Nephron progenitor cell (in vitro differentiated cells): ENCODE measurements around the gene EXOC3L1.
A peak's percentile ranks its signal among the peaks of the same experiment; 100 is the strongest.

Source experiments
- DNase-seq: peaks from one replicate; pipeline ENCODE4 v3.0.0; 2021
- H3K27ac Mint-ChIP-seq: 2 replicates; pipeline ENCODE4 v1.8.0; 2021; ENCODE audit warnings: mild to moderate bottlenecking, moderate library complexity, mixed read lengths
- H3K27me3 Mint-ChIP-seq: 2 replicates; pipeline ENCODE4 v1.8.0; 2021; ENCODE audit warnings: mild to moderate bottlenecking, low read depth, mixed read lengths; ENCODE audit not compliant: poor library complexity
- H3K36me3 Mint-ChIP-seq: 2 replicates; pipeline ENCODE4 v1.8.0; 2021; ENCODE audit warnings: low read depth, mixed read lengths
- H3K4me1 Mint-ChIP-seq: 2 replicates; pipeline ENCODE4 v1.8.0; 2021; ENCODE audit warnings: mixed read lengths
- H3K4me3 Mint-ChIP-seq: 2 replicates; pipeline ENCODE4 v1.8.0; 2021; ENCODE audit warnings: mild to moderate bottlenecking, moderate library complexity, mixed read lengths
- H3K9me3 Mint-ChIP-seq: 2 replicates; pipeline ENCODE4 v1.8.0; 2021; ENCODE audit warnings: mild to moderate bottlenecking, moderate library complexity, mixed read lengths
- TF ChIP-seq, protein P1 (sequence below): fragments of 200-600 bp; sonication (generic); IDR thresholded peaks from 2 replicates; pipeline ENCODE4 v1.5.0; 2021; ENCODE audit warnings: antibody characterized with exemption

Gene EXOC3L1

DNA sequence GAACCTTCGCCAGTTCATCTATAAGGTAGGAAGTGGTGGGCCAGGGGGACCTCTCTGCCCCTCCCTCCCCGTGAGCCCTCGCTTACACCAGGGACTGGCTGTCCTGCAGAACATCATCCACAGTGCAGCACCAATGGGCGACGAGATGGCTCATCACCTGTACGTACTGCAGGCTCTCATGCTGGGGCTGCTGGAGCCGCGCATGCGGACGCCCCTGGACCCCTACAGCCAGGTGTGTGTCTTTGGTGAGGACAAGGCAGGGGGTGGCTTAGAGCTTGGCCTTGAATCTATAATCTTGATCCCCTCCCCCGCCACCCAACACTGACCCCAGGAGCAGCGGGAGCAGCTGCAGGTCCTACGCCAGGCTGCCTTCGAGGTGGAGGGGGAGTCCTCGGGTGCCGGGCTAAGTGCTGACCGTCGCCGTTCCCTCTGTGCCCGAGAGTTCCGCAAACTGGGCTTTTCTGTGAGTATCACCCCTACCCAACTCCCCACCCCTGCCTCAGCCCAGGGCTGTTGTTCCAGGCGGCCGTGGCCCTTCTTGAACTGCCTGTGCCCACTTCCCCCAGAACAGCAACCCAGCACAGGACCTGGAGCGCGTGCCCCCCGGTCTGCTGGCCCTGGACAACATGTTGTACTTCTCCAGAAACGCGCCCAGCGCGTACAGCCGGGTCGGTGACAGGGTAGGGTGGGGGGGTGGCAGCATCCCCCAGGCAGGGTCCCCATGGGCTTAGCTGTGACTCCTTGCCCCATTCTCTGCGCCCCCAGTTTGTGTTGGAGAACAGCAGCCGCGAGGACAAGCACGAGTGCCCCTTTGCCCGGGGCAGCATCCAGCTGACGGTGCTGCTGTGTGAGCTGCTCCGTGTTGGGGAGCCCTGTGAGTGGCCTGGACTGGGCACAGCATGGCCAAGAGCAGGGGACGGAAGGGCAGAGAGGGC lies 11.7 kb upstream of the EXOC3L1 start:
- TF ChIP-seq, protein P1, sequence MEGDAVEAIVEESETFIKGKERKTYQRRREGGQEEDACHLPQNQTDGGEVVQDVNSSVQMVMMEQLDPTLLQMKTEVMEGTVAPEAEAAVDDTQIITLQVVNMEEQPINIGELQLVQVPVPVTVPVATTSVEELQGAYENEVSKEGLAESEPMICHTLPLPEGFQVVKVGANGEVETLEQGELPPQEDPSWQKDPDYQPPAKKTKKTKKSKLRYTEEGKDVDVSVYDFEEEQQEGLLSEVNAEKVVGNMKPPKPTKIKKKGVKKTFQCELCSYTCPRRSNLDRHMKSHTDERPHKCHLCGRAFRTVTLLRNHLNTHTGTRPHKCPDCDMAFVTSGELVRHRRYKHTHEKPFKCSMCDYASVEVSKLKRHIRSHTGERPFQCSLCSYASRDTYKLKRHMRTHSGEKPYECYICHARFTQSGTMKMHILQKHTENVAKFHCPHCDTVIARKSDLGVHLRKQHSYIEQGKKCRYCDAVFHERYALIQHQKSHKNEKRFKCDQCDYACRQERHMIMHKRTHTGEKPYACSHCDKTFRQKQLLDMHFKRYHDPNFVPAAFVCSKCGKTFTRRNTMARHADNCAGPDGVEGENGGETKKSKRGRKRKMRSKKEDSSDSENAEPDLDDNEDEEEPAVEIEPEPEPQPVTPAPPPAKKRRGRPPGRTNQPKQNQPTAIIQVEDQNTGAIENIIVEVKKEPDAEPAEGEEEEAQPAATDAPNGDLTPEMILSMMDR, result no peak

DNA sequence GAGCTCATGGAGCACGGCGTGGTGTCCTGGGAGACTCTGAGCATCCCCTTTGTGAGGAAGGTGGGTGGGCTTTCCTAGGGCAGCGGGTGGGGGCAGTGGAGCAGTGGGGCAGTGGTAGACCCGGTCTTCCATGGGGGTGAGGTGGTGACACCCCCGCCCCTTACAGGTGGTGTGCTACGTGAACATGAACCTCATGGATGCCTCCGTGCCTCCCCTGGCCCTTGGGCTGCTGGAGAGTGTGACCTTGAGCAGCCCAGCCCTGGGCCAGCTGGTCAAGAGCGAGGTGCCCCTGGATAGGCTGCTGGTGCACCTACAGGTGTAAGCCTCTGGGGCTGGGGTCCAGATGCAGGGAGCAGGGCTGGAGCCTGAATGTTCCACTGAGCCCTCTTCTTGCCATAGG lies 10.6 kb upstream of the EXOC3L1 start:
- Mint-ChIP-seq H3K9me3 (no peaks in the 10 kb centered on the region), H3K36me3 (peaks cover 22% of the 10 kb centered on the region), H3K4me3 (no peak overlapping the region), H3K27ac (no peak overlapping the region), H3K4me1 (peaks cover 8% of the 10 kb centered on the region), H3K27me3 (peaks cover 17% of the 10 kb centered on the region)
- TF ChIP-seq, protein P1, result no peak
- no peak for DNase-seq

More for the DNA sequence above, 11.7 kb upstream of the EXOC3L1 start:
- peaks cover 20% of the 10 kb centered on the region for H3K27me3 Mint-ChIP-seq
- peaks cover 8% of the 10 kb centered on the region for H3K4me1 Mint-ChIP-seq
- H3K36me3 Mint-ChIP-seq, result peaks cover 10% of the 10 kb centered on the region
- DNase-seq, result no peak
- H3K27ac Mint-ChIP-seq, result no peak overlapping the region
- H3K9me3 Mint-ChIP-seq, result no peaks in the 10 kb centered on the region
- no peak overlapping the region for H3K4me3 Mint-ChIP-seq

DNA sequence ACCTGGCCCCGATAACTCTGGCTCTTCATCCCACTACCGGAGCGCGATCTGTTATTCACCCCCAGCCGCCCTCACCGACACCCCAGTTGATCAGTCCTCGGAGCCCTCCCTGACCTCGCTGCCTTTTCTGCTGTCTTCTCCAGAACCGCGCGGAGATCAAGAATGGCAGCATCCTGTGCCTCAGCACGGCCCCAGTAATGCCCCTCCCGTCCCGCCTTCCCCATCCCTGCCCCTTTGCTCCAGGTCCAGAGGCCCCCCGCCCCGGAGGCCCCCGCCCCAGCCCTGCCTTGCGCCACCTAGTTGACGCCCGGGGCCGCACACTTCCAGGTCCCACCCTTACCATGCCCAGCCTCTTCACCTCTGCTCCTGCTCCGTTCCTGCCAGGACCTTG lies 9.9 kb upstream of the EXOC3L1 start:
- no peaks in the 10 kb centered on the region for H3K9me3 Mint-ChIP-seq
- H3K27ac Mint-ChIP-seq, result no peak overlapping the region
- TF ChIP-seq, protein P1, result no peak
- peaks cover 16% of the 10 kb centered on the region for H3K27me3 Mint-ChIP-seq
- H3K36me3 Mint-ChIP-seq, result peaks cover 28% of the 10 kb centered on the region
- H3K4me1 Mint-ChIP-seq, result peaks cover 8% of the 10 kb centered on the region
- H3K4me3 Mint-ChIP-seq, result no peak overlapping the region
- DNase-seq, result no peak

DNA sequence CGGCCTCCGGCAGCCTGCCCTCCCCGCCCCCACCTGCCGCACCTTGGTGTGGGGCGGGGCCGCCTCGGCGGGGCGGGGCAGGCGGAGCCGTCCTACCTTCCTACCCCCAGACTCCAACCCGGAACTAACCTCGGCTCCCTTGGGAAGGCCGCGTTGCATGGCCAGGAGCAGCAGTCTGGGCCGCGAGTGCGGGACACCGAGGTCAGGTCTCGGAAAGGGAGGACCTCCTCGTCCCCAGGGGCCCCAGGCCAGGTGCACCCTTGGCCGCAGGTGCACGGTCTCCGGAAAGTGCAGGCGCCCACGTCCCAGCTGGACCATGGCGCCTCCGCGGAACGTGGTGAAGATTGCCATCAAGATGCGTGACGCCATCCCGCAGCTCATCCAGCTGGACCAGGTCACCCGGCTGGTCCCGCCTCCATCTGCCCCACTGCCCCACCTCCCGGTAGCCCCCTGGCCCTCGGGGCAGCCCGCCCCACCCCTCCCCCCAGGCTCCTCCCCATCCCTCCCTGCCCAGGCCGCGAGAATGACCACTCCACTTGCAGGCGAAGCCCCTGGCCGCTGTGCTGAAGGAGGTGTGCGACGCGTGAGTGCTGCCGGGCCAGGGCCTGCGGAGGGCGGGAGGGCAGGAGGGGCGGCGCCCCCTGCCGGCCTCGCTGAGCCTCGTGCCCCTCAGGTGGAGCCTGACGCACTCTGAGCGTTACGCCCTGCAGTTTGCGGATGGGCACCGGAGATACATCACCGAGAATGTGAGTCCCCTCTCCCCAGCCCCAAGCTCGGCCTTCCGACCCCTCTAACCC lies 9.3 kb upstream of the EXOC3L1 start, which contains the start of gene ELMO3:
TSS of gene ELMO3 (plus strand) at position 121 of the 797 bp plus-strand sequence. CDS start at position 317, 196 bp downstream.
- Mint-ChIP-seq H3K9me3 (no peaks in the 10 kb centered on the region), H3K27me3 (peaks cover 16% of the 10 kb centered on the region), H3K4me3 (no peak within 1 kb of the TSS), H3K27ac (no peak within 1 kb of the TSS), H3K4me1 (peaks cover 8% of the 10 kb centered on the region), H3K36me3 (peaks cover 31% of the 10 kb centered on the region)
- peak; percentile 52 for DNase-seq
- TF ChIP-seq, protein P1, result peak; percentile 45

DNA sequence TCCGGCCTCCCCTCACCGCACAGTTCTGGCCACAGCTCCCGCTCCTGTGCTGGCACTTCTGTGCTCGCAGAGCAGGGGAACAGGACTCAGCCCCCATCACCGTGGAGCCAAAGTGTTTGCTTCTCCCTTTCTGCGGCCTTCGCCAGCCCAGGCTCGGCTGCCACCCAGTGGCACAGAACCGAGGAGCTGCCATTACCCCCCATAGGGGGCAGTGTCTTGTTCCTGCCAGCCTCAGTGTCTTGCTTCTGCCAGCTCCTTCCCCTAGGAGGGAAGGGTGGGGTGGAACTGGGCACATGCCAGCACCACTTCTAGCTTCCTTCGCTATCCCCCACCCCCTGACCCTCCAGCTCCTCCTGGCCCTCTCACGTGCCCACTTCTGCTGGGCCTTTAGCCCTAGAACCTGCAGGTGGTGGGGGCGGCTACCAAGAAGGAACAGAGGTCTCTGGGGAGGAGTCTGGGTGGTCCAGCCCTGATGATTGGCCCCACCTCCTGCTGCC lies 8.3 kb upstream of the EXOC3L1 start:
- H3K36me3 Mint-ChIP-seq, result peaks cover 37% of the 10 kb centered on the region

More for the DNA sequence above, 8.3 kb upstream of the EXOC3L1 start:
- H3K4me1 Mint-ChIP-seq, result peaks cover 17% of the 10 kb centered on the region
- DNase-seq, result no peak
- no peak overlapping the region for H3K4me3 Mint-ChIP-seq
- TF ChIP-seq, protein P1, result no peak
- peaks cover 16% of the 10 kb centered on the region for H3K27me3 Mint-ChIP-seq
- no peaks in the 10 kb centered on the region for H3K9me3 Mint-ChIP-seq
- no peak overlapping the region for H3K27ac Mint-ChIP-seq
